Activated CD4-positive, alpha-beta T cell treated with anti-CD3 and anti-CD28 coated beads for 36 hours (primary cell): ENCODE data around the gene VPS26B. TPM values are rescaled to one million over a fixed set of nuclear protein-coding genes. Genes with fewer than 3 reads are reported as not detected.
A peak's percentile ranks its signal among the peaks of the same experiment; 100 is the strongest.

Experiments used
- ATAC-seq: fragments of 200-7000 bp; cut with Tn5 transposase; one replicate; pipeline ENCODE4 v1.10.0; 2021; ENCODE audit warnings: mild to moderate bottlenecking, moderate library complexity
- CTCF ChIA-PET: fragments of 350-600 bp; sonication (Branson Sonifier 250); formaldehyde crosslinking; loops from one replicate; lab custom pipeline; 2021; ENCODE audit warnings: antibody characterized with exemption; lab: Charles Lee
- POLR2A ChIA-PET: fragments of 350-600 bp; sonication (Branson Sonifier 250); formaldehyde crosslinking; loops from one replicate; lab custom pipeline; 2021; ENCODE audit warnings: antibody characterized with exemption, inconsistent platforms; lab: Charles Lee
- DNase-seq: peaks from one replicate; pipeline ENCODE4 v3.0.0-alpha.2; 2020
- H3K27ac Mint-ChIP-seq: one replicate; pipeline ENCODE4 v1.8.0; 2021; ENCODE audit warnings: mixed read lengths
- H3K27me3 Mint-ChIP-seq: one replicate; pipeline ENCODE4 v1.8.0; 2021; ENCODE audit warnings: mixed read lengths
- H3K36me3 Mint-ChIP-seq: one replicate; pipeline ENCODE4 v1.8.0; 2021; ENCODE audit warnings: low read depth, mixed read lengths
- H3K4me1 Mint-ChIP-seq: one replicate; pipeline ENCODE4 v1.8.0; 2021; ENCODE audit warnings: mixed read lengths
- H3K4me3 Mint-ChIP-seq: one replicate; pipeline ENCODE4 v1.8.0; 2021; ENCODE audit warnings: mild to moderate bottlenecking, moderate library complexity, mixed read lengths
- H3K9me3 Mint-ChIP-seq: one replicate; pipeline ENCODE4 v1.8.0; 2021; ENCODE audit warnings: low read depth, mixed read lengths
- intact Hi-C, 2 experiments: fragments of 100-400 bp; cut with DNase I in 1 of 2; cut with micrococcal nuclease in 1 of 2; formaldehyde crosslinking; loops; one replicate each; pipeline versions ENCODE4 v1.14.2 to v1.15.1; 2022 to 2024; cut with DNase I, micrococcal nuclease
- total RNA-seq, 2 experiments: library from RNA; stranded (reverse); gene quantifications; one replicate each; pipeline ENCODE4 v1.2.3, GENCODE V29; 2021

The VPS26B gene
- total RNA-seq, 2 experiments from 2014 or later, result 32.4 to 32.5 TPM

GRCh38 chr11:134231958-134232659 is 7.6 kb downstream of the VPS26B start:
- H3K36me3 Mint-ChIP-seq, result peaks cover 8% of the 10 kb centered on the region
- intact Hi-C loops, result no loop called here
- ChIA-PET POLR2A (no interaction called here), CTCF (no interaction called here)
- H3K4me1 Mint-ChIP-seq, result peaks cover 50% of the 10 kb centered on the region
- no peak overlapping the region for H3K4me3 Mint-ChIP-seq
- no peak overlapping the region for H3K27ac Mint-ChIP-seq
- DNase-seq (no peak), ATAC-seq (no peak)
- no peaks in the 10 kb centered on the region for H3K9me3 Mint-ChIP-seq
- no peaks in the 10 kb centered on the region for H3K27me3 Mint-ChIP-seq

DNA sequence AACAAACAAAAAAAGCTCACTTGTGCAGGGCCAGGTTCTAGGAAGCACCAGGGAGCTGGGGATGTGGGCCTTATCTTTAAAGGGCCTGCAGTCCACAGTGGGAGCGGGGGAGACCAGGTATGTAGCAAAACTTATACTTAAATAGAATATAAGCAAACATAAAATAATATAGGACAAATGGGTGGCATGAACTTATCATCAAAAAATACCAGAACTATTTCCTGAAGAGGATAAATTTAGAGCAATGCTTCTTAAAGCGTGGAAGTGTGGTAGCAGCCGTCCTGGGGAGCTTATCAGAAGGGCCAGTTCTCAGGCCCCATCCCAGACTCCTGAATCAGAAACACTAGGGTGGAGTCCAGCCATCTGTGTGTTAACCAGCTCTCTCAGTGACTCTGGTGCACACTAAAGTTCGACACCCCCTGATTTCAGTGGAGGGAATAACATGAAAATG is 9.3 kb downstream of the VPS26B start:
- Mint-ChIP-seq H3K4me3 (no peak overlapping the region), H3K36me3 (peaks cover 8% of the 10 kb centered on the region), H3K27ac (no peak overlapping the region), H3K4me1 (peaks cover 33% of the 10 kb centered on the region), H3K9me3 (no peaks in the 10 kb centered on the region), H3K27me3 (no peaks in the 10 kb centered on the region)
- POLR2A ChIA-PET, result interaction anchor here (0.9 kb wide), 1 partner anchor 15 kb away, joined by 3 read pairs; no protein-coding TSS in a partner anchor
- CTCF ChIA-PET, result interaction anchor here (0.6 to 2.1 kb wide), 4 partner anchors 9 to 21 kb away, joined by 3 to 8 read pairs (median 3); partner anchors contain the start of gene VPS26B
- intact Hi-C loops, result no loop called here
- DNase-seq, result no peak
- no peak for ATAC-seq

DNA sequence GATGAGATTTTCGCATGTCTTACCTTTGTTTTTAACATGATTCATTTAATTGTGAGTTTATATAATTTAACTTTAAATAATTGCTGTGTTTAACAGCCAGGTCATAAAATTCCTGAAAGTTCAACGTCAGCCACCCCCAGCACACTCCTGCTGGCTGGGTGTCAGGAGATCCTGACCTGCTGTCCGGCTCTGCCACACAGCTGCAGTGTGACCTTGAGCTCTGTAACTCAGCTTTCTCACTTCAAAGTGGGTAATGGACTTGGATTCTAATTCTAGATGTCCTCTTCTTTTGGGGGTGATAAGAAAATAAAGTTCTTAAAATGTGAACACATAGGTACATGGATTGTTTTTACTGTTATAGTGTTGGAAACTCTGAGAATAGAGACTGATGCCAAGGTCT is 10.9 kb downstream of the VPS26B start:
- intact Hi-C loops, result no loop called here
- Mint-ChIP-seq H3K4me1 (peaks cover 18% of the 10 kb centered on the region), H3K4me3 (no peak overlapping the region), H3K27ac (no peak overlapping the region), H3K36me3 (peaks cover 11% of the 10 kb centered on the region), H3K27me3 (no peaks in the 10 kb centered on the region), H3K9me3 (no peaks in the 10 kb centered on the region)
- DNase-seq (no peak), ATAC-seq (no peak)
- POLR2A ChIA-PET, result no interaction called here
- CTCF ChIA-PET, result no interaction called here

GRCh38 chr11:134236834-134237556 is 12.5 kb downstream of the VPS26B start:
- POLR2A ChIA-PET, result no interaction called here
- no peaks in the 10 kb centered on the region for H3K9me3 Mint-ChIP-seq
- ATAC-seq (no peak), DNase-seq (no peak)
- H3K27me3 Mint-ChIP-seq, result no peaks in the 10 kb centered on the region
- intact Hi-C loops, result no loop called here
- H3K36me3 Mint-ChIP-seq, result peaks cover 7% of the 10 kb centered on the region
- CTCF ChIA-PET, result interaction anchor here (0.8 kb wide), 1 partner anchor 14 kb away, joined by 4 read pairs; no protein-coding TSS in a partner anchor
- no peak overlapping the region for H3K4me3 Mint-ChIP-seq
- H3K27ac Mint-ChIP-seq, result no peak overlapping the region
- peaks cover 6% of the 10 kb centered on the region for H3K4me1 Mint-ChIP-seq

DNA sequence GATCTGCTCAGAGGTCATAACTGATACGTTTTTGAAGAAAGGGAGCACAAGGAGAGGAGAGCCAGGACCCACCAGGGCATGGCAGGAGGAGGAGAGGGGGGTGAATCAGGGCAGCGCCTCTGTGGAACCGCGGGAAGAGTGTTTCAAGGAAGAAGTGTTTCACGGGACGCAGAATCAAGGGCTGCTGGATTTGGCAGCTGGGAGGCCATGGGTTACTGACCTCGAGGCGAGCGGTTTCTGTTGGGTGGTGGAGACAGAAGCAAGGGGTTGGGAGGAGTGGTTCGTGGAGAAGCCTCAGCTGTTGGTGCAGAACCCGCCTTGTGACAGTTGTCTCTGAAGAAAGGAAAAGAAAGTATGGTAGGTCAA is 13.1 kb downstream of the VPS26B start:
- ChIA-PET POLR2A (no interaction called here), CTCF (no interaction called here)
- ATAC-seq (no peak), DNase-seq (no peak)
- intact Hi-C loops, result no loop called here
- Mint-ChIP-seq H3K36me3 (peaks cover 7% of the 10 kb centered on the region), H3K27ac (no peak overlapping the region), H3K4me3 (no peak overlapping the region), H3K9me3 (no peaks in the 10 kb centered on the region), H3K27me3 (no peaks in the 10 kb centered on the region), H3K4me1 (peaks cover 4% of the 10 kb centered on the region)

- POLR2A ChIA-PET, result interaction anchor here (0.8 kb wide), 1 partner anchor 15 kb away, joined by 3 read pairs; the partner anchor contains the start of gene ACAD8
- intact Hi-C loops, result no loop called here
- no peaks in the 10 kb centered on the region for H3K27me3 Mint-ChIP-seq
Observed at GRCh38 chr11:134238956-134239355, 14.5 kb downstream of the VPS26B start.

DNA sequence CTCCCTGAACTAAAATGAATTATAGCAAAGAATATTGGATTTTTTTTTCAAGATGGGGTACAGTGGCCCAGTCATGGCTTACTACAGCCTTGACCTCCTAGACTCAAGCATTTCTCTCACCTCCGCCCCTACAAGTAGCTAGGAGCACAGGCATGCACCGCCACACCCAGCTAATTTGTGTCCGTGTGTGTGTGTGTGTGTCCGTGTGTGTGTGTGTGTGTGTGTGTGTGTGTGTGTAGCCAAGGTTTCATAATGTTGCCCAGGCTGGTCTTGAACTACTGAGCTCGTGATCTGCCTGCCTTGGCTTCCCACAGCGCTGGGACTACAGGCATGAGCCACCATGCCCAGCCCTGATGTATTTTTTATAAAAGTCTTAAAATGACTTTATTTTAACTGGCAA is 16.1 kb downstream of the VPS26B start:
- no peak for ATAC-seq
- DNase-seq, result no peak
- CTCF ChIA-PET, result interaction anchor here (0.8 to 1.9 kb wide), 2 partner anchors 15 to 22 kb away, joined by 3 to 8 read pairs; no protein-coding TSS in a partner anchor
- Mint-ChIP-seq H3K4me1 (no peaks in the 10 kb centered on the region), H3K9me3 (no peaks in the 10 kb centered on the region), H3K36me3 (peaks cover 7% of the 10 kb centered on the region), H3K27ac (no peak overlapping the region), H3K4me3 (no peak overlapping the region), H3K27me3 (no peaks in the 10 kb centered on the region)
- intact Hi-C loops, result no loop called here
- POLR2A ChIA-PET, result no interaction called here

More at GRCh38 chr11:134238956-134239355, 14.5 kb downstream of the VPS26B start:
- ATAC-seq, result no peak
- Mint-ChIP-seq H3K27ac (no peak overlapping the region), H3K4me1 (no peaks in the 10 kb centered on the region), H3K4me3 (no peak overlapping the region), H3K36me3 (peaks cover 8% of the 10 kb centered on the region), H3K9me3 (no peaks in the 10 kb centered on the region)
- CTCF ChIA-PET, result no interaction called here
- no peak for DNase-seq

DNA sequence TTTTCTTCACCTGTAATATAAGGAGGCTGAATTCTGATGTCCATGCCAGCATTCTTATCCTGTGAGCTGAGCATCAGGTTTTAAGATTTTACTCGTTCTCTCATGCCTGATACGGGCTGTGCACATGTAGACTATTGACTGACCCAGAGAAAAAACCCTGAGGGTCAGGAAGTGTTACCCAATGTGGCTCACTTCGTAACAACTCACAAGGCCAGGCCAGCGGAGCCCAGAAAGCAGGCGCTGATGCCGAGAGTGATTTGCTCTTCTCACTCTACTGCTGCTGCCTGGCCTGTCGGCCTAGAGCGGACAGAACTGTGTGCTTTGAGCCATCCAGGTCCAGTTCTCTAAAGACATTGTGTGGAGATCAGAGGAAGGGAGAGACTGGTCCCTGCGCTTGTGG is 17.9 kb downstream of the VPS26B start:
- no peaks in the 10 kb centered on the region for H3K27me3 Mint-ChIP-seq
- no peak overlapping the region for H3K4me3 Mint-ChIP-seq
- ATAC-seq (no peak), DNase-seq (no peak)
- ChIA-PET CTCF (interaction anchor here (1.0 kb wide), 1 partner anchor 13 kb away, joined by 3 read pairs; no protein-coding TSS in a partner anchor), POLR2A (no interaction called here)
- no peaks in the 10 kb centered on the region for H3K9me3 Mint-ChIP-seq
- intact Hi-C loops, result no loop called here
- no peaks in the 10 kb centered on the region for H3K4me1 Mint-ChIP-seq
- peaks cover 8% of the 10 kb centered on the region for H3K36me3 Mint-ChIP-seq
- H3K27ac Mint-ChIP-seq, result no peak overlapping the region

DNA sequence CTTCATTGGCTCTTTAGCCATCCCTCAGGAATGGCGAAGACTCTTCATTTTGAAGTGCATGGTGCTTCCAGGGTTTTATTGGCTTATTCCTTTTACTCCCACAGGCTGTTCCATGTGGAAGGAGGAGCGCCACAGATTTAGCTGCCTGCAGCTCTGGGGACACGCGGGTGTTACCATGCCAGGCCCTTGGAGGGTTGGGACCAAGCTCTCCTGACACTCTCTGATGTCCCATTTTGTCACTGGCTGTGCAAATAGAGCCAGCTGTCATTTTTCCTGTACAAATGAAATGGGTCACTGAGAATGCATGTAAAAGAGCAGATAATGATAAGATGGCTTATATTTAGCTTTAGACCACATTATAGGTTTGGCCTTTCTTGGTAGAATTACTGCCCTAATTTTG is 19.4 kb downstream of the VPS26B start:
- POLR2A ChIA-PET, result interaction anchor here (1.2 kb wide), 1 partner anchor 19 kb away, joined by 3 read pairs; the partner anchor contains the start of gene VPS26B
- no peaks in the 10 kb centered on the region for H3K9me3 Mint-ChIP-seq
- DNase-seq, result no peak
- CTCF ChIA-PET, result interaction anchor here (0.7 to 2.2 kb wide), 9 partner anchors 10 to 75 kb away, joined by 3 to 8 read pairs (median 4); no protein-coding TSS in a partner anchor
- intact Hi-C loops, result no loop called here
- no peak overlapping the region for H3K4me3 Mint-ChIP-seq
- H3K27ac Mint-ChIP-seq, result no peak overlapping the region
- H3K4me1 Mint-ChIP-seq, result peaks cover 7% of the 10 kb centered on the region
- H3K36me3 Mint-ChIP-seq, result peaks cover 14% of the 10 kb centered on the region
- H3K27me3 Mint-ChIP-seq, result no peaks in the 10 kb centered on the region
- ATAC-seq, result no peak

- Mint-ChIP-seq H3K36me3 (peaks cover 15% of the 10 kb centered on the region), H3K4me3 (no peak overlapping the region), H3K9me3 (no peaks in the 10 kb centered on the region), H3K27ac (no peak overlapping the region), H3K27me3 (no peaks in the 10 kb centered on the region), H3K4me1 (peaks cover 12% of the 10 kb centered on the region)
- ChIA-PET POLR2A (interaction anchor here (1.2 kb wide), 1 partner anchor 20 kb away, joined by 3 read pairs; the partner anchor contains the start of gene VPS26B), CTCF (interaction anchor here (0.8 to 2.2 kb wide), 10 partner anchors 9 to 76 kb away, joined by 3 to 8 read pairs (median 4); partner anchors contain the start of genes ACAD8 and THYN1)
- DNase-seq (peak; percentile 32), ATAC-seq (peak; percentile 46)
- intact Hi-C loops, result no loop called here
Observed at GRCh38 chr11:134244593-134244992, 20.1 kb downstream of the VPS26B start.

- intact Hi-C loops, result no loop called here
- Mint-ChIP-seq H3K27ac (no peak overlapping the region), H3K36me3 (peaks cover 15% of the 10 kb centered on the region), H3K27me3 (no peaks in the 10 kb centered on the region), H3K9me3 (no peaks in the 10 kb centered on the region), H3K4me3 (no peak overlapping the region), H3K4me1 (peaks cover 12% of the 10 kb centered on the region)
- no peak for ATAC-seq
- no peak for DNase-seq
- ChIA-PET CTCF (interaction anchor here (0.7 to 2.2 kb wide), 7 partner anchors 8 to 301 kb away, joined by 3 to 8 read pairs (median 4); partner anchors contain the start of genes ACAD8 and THYN1), POLR2A (no interaction called here)
Observed at GRCh38 chr11:134245434-134245833, 21.0 kb downstream of the VPS26B start.
